Fibroblast of the aortic adventitia (primary cell): Measurements from ENCODE around the gene ARMH4. TPM values are rescaled to one million over a fixed set of nuclear protein-coding genes. Genes with fewer than 3 reads are reported as not detected.

Source experiments
- DNase-seq: peaks from one replicate; pipeline ENCODE4 v3.0.0-alpha.2; 2010; ENCODE audit warnings: low read depth
- H3K4me3 ChIP-seq: 2 replicates; pipeline ENCODE4 v1.5.1; 2011; ENCODE audit warnings: low read depth, mild to moderate bottlenecking, control low read depth, low read length, moderate library complexity
- CTCF ChIP-seq: IDR thresholded peaks from 2 replicates; pipeline ENCODE4 v1.5.1; 2011; ENCODE audit warnings: mild to moderate bottlenecking, low read length, control low read depth, inconsistent platforms; ENCODE audit not compliant: insufficient read depth
- total RNA-seq: library from RNA; depleted of rRNA; stranded (reverse); fragments of >200 nt; gene quantifications from 2 replicates; pipeline ENCODE4 v1.2.3, GENCODE V29; 2012; ENCODE audit warnings: low replicate concordance

The ARMH4 gene
- total RNA-seq, 1 donor = 4.2 TPM

GRCh38 chr14:58118097-58118815, 33.8 kb downstream of the ARMH4 start:
- no peak for TF ChIP-seq CTCF
- no peak for DNase-seq
- no peak overlapping the region for H3K4me3 ChIP-seq

- no peak for DNase-seq
- H3K4me3 ChIP-seq = no peak overlapping the region
- TF ChIP-seq CTCF = no peak
Measured at GRCh38 chr14:58109744-58110143, 42.3 kb downstream of the ARMH4 start.

- no peak for TF ChIP-seq CTCF
- DNase-seq = no peak
- H3K4me3 ChIP-seq = no peak overlapping the region
Measured at GRCh38 chr14:58108717-58109116, 43.3 kb downstream of the ARMH4 start.

GRCh38 chr14:58107947-58108552, 44.0 kb downstream of the ARMH4 start:
- H3K4me3 ChIP-seq = no peak overlapping the region
- TF ChIP-seq CTCF = peak; percentile 78
- DNase-seq = peak; percentile 87

GRCh38 chr14:58107041-58107440, 45.0 kb downstream of the ARMH4 start:
- H3K4me3 ChIP-seq = no peak overlapping the region
- no peak for DNase-seq
- no peak for TF ChIP-seq CTCF

GRCh38 chr14:58106446-58106845, 45.6 kb downstream of the ARMH4 start:
- no peak overlapping the region for H3K4me3 ChIP-seq
- TF ChIP-seq CTCF = no peak
- DNase-seq = no peak

- peak; percentile 76 for DNase-seq
- no peak for TF ChIP-seq CTCF
- no peak overlapping the region for H3K4me3 ChIP-seq
Measured at GRCh38 chr14:58104808-58105207, 47.2 kb downstream of the ARMH4 start.
